ENCODE results near the gene SHROOM4.

Gene SHROOM4

DNA sequence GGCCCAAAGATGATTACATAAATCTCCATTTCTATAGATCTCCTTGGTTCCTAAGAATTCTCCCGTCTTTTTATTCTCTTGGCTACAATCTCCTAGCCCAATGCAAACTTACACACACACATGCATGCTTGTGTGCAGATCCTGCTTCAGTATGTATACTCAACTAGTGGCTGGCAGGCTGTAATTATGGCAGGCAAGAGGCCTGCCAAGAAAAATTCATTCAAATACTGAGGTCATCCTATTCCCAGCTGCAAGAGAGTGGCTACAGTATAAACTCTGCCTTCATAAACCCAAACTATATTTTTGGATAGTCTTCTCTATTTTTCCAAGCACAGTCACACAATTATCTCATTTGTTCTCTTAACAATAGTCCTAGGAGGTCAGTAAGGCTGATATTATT, 95.2 kb downstream of the SHROOM4 start:
- Histone ChIP-seq H2AFZ (ENCODE audit: low read depth, low read length) (no peak overlapping the region), H3K4me3 (ENCODE audit: low read depth in 1 of 2, low read length in 2 of 2) (no peak overlapping the region), H3K79me2 (ENCODE audit: insufficient read depth, low read length) (no peaks in the 10 kb centered on the region), H3K4me2 (ENCODE audit: insufficient read depth, low read length) (no peak overlapping the region), H4K20me1 (ENCODE audit: insufficient read depth, low read length) (no peaks in the 10 kb centered on the region), H3K9me3 (ENCODE audit: insufficient read depth, low read length, severe bottlenecking) (no peaks in the 10 kb centered on the region), H3K27ac (ENCODE audit: low read length) (no peak overlapping the region), H3K9ac (ENCODE audit: low read depth, low read length) (no peak overlapping the region), H3K4me1 (ENCODE audit: insufficient read depth, low read length) (no peaks in the 10 kb centered on the region), H3K27me3 (ENCODE audit: insufficient read depth, low read length, poor library complexity) (no peaks in the 10 kb centered on the region), H3K36me3 (ENCODE audit: insufficient read depth, low read length) (no peaks in the 10 kb centered on the region)
- no peak for TF ChIP-seq EZH2 (IDR thresholded peaks at IDR 0.05; ENCODE audit: borderline replicate concordance, low read depth, low read length, severe bottlenecking)
- TF ChIP-seq, protein P1, sequence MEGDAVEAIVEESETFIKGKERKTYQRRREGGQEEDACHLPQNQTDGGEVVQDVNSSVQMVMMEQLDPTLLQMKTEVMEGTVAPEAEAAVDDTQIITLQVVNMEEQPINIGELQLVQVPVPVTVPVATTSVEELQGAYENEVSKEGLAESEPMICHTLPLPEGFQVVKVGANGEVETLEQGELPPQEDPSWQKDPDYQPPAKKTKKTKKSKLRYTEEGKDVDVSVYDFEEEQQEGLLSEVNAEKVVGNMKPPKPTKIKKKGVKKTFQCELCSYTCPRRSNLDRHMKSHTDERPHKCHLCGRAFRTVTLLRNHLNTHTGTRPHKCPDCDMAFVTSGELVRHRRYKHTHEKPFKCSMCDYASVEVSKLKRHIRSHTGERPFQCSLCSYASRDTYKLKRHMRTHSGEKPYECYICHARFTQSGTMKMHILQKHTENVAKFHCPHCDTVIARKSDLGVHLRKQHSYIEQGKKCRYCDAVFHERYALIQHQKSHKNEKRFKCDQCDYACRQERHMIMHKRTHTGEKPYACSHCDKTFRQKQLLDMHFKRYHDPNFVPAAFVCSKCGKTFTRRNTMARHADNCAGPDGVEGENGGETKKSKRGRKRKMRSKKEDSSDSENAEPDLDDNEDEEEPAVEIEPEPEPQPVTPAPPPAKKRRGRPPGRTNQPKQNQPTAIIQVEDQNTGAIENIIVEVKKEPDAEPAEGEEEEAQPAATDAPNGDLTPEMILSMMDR (IDR thresholded peaks at IDR 0.05; ENCODE audit: borderline replicate concordance, extremely low read depth, low read length, poor library complexity, severe bottlenecking) = no peak
- no peak for DNase-seq
- no peak for ATAC-seq (ENCODE audit: insufficient read depth, low read depth)

DNA sequence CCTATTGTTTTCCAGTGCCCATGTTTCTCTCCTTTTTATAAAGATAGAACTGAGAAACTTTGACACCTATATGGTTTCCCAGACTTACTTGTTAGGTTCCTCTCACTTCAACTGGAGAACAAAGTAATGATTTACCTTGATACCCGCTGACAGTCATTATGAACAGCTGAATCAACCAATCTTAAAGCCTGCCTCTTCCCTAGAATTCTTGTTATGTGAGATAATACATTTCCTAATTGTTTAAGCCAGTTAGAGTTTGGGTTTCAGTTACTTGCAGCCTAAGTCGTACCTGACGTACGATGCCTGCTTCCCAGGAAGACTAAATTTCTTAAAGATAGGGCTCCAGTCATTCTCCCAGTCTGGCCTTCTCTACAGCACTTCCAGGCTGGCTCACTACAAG, 97.3 kb downstream of the SHROOM4 start:
- H3K4me2 ChIP-seq (ENCODE audit: insufficient read depth, low read length) = no peak overlapping the region
- H3K27me3 ChIP-seq (ENCODE audit: insufficient read depth, low read length, poor library complexity) = no peaks in the 10 kb centered on the region
- H3K9ac ChIP-seq (ENCODE audit: low read depth, low read length) = no peak overlapping the region
- no peak for ATAC-seq (ENCODE audit: insufficient read depth, low read depth)
- DNase-seq = no peak
- no peaks in the 10 kb centered on the region for H3K36me3 ChIP-seq (ENCODE audit: insufficient read depth, low read length)
- no peak overlapping the region for H2AFZ ChIP-seq (ENCODE audit: low read depth, low read length)
- no peak for TF ChIP-seq EZH2 (IDR thresholded peaks at IDR 0.05; ENCODE audit: borderline replicate concordance, low read depth, low read length, severe bottlenecking)
- TF ChIP-seq, protein P1 (IDR thresholded peaks at IDR 0.05; ENCODE audit: borderline replicate concordance, extremely low read depth, low read length, poor library complexity, severe bottlenecking) = no peak
- no peak overlapping the region for H3K27ac ChIP-seq (ENCODE audit: low read length)
- no peak overlapping the region for H3K4me3 ChIP-seq (ENCODE audit: low read depth in 1 of 2, low read length in 2 of 2)
- no peaks in the 10 kb centered on the region for H3K9me3 ChIP-seq (ENCODE audit: insufficient read depth, low read length, severe bottlenecking)
- H3K4me1 ChIP-seq (ENCODE audit: insufficient read depth, low read length) = no peaks in the 10 kb centered on the region
- no peaks in the 10 kb centered on the region for H3K79me2 ChIP-seq (ENCODE audit: insufficient read depth, low read length)
- no peaks in the 10 kb centered on the region for H4K20me1 ChIP-seq (ENCODE audit: insufficient read depth, low read length)

DNA sequence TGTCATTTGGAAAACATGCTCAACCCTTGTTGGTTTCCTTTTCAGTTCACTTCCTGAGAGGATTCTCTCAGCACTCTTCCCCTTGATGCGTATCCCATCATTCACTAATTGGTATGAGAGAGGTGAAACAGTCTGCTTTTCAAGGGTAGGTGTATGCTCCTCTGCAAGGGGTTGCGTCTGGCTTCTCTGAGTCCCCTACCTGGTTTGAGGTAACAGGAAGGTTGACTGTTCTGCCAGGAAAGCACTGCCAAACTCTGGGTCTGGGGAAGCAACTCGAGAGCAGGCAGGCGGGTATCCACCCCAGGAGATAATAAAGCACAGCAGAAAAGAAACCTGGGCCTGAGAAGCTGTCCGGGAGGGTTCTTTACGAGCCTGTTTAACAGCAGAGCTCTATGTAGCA, 101.2 kb downstream of the SHROOM4 start:
- Histone ChIP-seq H3K36me3 (ENCODE audit: insufficient read depth, low read length) (no peaks in the 10 kb centered on the region), H3K9ac (ENCODE audit: low read depth, low read length) (no peak overlapping the region), H3K79me2 (ENCODE audit: insufficient read depth, low read length) (no peaks in the 10 kb centered on the region), H3K9me3 (ENCODE audit: insufficient read depth, low read length, severe bottlenecking) (no peaks in the 10 kb centered on the region), H3K27ac (ENCODE audit: low read length) (no peak overlapping the region), H4K20me1 (ENCODE audit: insufficient read depth, low read length) (no peaks in the 10 kb centered on the region), H2AFZ (ENCODE audit: low read depth, low read length) (no peak overlapping the region), H3K4me1 (ENCODE audit: insufficient read depth, low read length) (no peaks in the 10 kb centered on the region), H3K27me3 (ENCODE audit: insufficient read depth, low read length, poor library complexity) (no peaks in the 10 kb centered on the region), H3K4me3 (ENCODE audit: low read depth in 1 of 2, low read length in 2 of 2) (no peak overlapping the region), H3K4me2 (ENCODE audit: insufficient read depth, low read length) (no peak overlapping the region)
- ATAC-seq (ENCODE audit: insufficient read depth, low read depth) (no peak), DNase-seq (no peak)
- TF ChIP-seq EZH2 (IDR thresholded peaks at IDR 0.05; ENCODE audit: borderline replicate concordance, low read depth, low read length, severe bottlenecking) = no peak
- TF ChIP-seq, protein P1 (IDR thresholded peaks at IDR 0.05; ENCODE audit: borderline replicate concordance, extremely low read depth, low read length, poor library complexity, severe bottlenecking) = no peak

DNA sequence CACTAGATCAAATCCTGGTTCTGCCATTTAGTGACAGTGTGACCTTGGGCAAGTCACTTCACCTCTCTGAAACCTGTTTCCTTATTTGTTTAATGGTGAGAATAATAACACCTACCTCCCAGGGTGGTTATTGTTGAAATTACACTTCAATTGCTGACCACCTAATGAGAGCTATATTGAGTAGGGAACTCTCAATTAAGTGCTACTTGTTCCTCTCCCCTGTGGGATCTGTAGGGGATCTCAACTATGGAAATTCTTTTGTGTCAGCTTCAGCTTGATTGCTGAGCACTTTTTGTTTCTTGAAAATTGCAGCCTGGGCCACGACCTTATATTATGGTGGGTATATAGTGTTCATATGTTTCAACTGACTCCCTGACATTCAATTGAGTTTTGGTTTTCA, 102.1 kb downstream of the SHROOM4 start:
- H2AFZ ChIP-seq (ENCODE audit: low read depth, low read length) = no peak overlapping the region
- no peak overlapping the region for H3K9ac ChIP-seq (ENCODE audit: low read depth, low read length)
- DNase-seq = no peak
- H3K4me3 ChIP-seq (ENCODE audit: low read depth in 1 of 2, low read length in 2 of 2) = no peak overlapping the region
- no peak for ATAC-seq (ENCODE audit: insufficient read depth, low read depth)
- no peaks in the 10 kb centered on the region for H3K36me3 ChIP-seq (ENCODE audit: insufficient read depth, low read length)
- no peaks in the 10 kb centered on the region for H3K27me3 ChIP-seq (ENCODE audit: insufficient read depth, low read length, poor library complexity)
- no peaks in the 10 kb centered on the region for H3K79me2 ChIP-seq (ENCODE audit: insufficient read depth, low read length)
- no peaks in the 10 kb centered on the region for H4K20me1 ChIP-seq (ENCODE audit: insufficient read depth, low read length)
- no peak overlapping the region for H3K4me2 ChIP-seq (ENCODE audit: insufficient read depth, low read length)
- no peaks in the 10 kb centered on the region for H3K4me1 ChIP-seq (ENCODE audit: insufficient read depth, low read length)
- no peaks in the 10 kb centered on the region for H3K9me3 ChIP-seq (ENCODE audit: insufficient read depth, low read length, severe bottlenecking)
- H3K27ac ChIP-seq (ENCODE audit: low read length) = no peak overlapping the region
- TF ChIP-seq, protein P1 (IDR thresholded peaks at IDR 0.05; ENCODE audit: borderline replicate concordance, extremely low read depth, low read length, poor library complexity, severe bottlenecking) = no peak

Measured in DND-41 (cell line).